HG03558 (cell line): ENCODE data around the gene FOSL2.

Experiments used
- ATAC-seq: cut with Tn5 transposase; IDR thresholded peaks from one replicate; pipeline ENCODE4 v1.9.1; 2021; ENCODE audit warnings: moderate number of reproducible peaks; ENCODE audit not compliant: unreplicated experiment; ENCODE audit errors: extremely low read depth

The FOSL2 gene

GRCh38 chr2:28391564-28392296 is 928 bp upstream of the FOSL2 start:
- peak; percentile 11 for ATAC-seq

GRCh38 chr2:28393114-28393836 is 617 bp downstream of the FOSL2 start:
- ATAC-seq, result no peak

GRCh38 chr2:28394331-28394877 is 1.7 kb downstream of the FOSL2 start:
- no peak for ATAC-seq

- ATAC-seq, result no peak
These were observed 2.3 kb downstream of the FOSL2 start for GRCh38 chr2:28394997-28395333.

- ATAC-seq, result no peak
These were observed 2.8 kb downstream of the FOSL2 start for GRCh38 chr2:28395334-28396061.

- ATAC-seq, result no peak
These were observed 4.4 kb downstream of the FOSL2 start for GRCh38 chr2:28397043-28397381.

- ATAC-seq, result no peak
These were observed 5.6 kb downstream of the FOSL2 start for GRCh38 chr2:28398101-28398834.

GRCh38 chr2:28399289-28399688 is 6.6 kb downstream of the FOSL2 start:
- no peak for ATAC-seq

- ATAC-seq, result no peak
These were observed 7.3 kb downstream of the FOSL2 start for GRCh38 chr2:28399956-28400355.

- ATAC-seq, result no peak
These were observed 7.8 kb downstream of the FOSL2 start for GRCh38 chr2:28400419-28400818.

- ATAC-seq, result no peak
These were observed 8.3 kb downstream of the FOSL2 start for GRCh38 chr2:28400921-28401320.

- no peak for ATAC-seq
These were observed 8.8 kb downstream of the FOSL2 start for GRCh38 chr2:28401411-28401810.

- no peak for ATAC-seq
These were observed 9.4 kb downstream of the FOSL2 start for GRCh38 chr2:28401948-28402550.

- no peak for ATAC-seq
These were observed 10.8 kb downstream of the FOSL2 start for GRCh38 chr2:28403370-28403956.

GRCh38 chr2:28404086-28404485 is 11.4 kb downstream of the FOSL2 start:
- ATAC-seq, result no peak

GRCh38 chr2:28405537-28405936 is 12.9 kb downstream of the FOSL2 start:
- no peak for ATAC-seq

GRCh38 chr2:28406276-28407096 is 13.8 kb downstream of the FOSL2 start:
- no peak for ATAC-seq

- no peak for ATAC-seq
These were observed 14.7 kb downstream of the FOSL2 start for GRCh38 chr2:28407131-28407975.
